Measurements from ENCODE around the gene TSPAN6. TPM values are rescaled to one million over a fixed set of nuclear protein-coding genes. Genes with fewer than 3 reads are reported as not detected.

Gene TSPAN6
- total RNA-seq, 2 donors from 2014 or later: 57.6 to 106 TPM

GRCh38 chrX:100654261-100654660, 17.7 kb upstream of the TSPAN6 start:
- Histone ChIP-seq H3K9ac (ENCODE audit: low read depth in 2 of 2, low read length in 2 of 2) (no peak overlapping the region), H3K4me3 (no peak overlapping the region), H3K9me3 (no peaks in the 10 kb centered on the region), H3K36me3 (no peaks in the 10 kb centered on the region), H3K4me1 (peaks cover 12% of the 10 kb centered on the region), H3K27ac (no peak overlapping the region), H3K27me3 (no peaks in the 10 kb centered on the region)
- TF ChIP-seq, protein P1, sequence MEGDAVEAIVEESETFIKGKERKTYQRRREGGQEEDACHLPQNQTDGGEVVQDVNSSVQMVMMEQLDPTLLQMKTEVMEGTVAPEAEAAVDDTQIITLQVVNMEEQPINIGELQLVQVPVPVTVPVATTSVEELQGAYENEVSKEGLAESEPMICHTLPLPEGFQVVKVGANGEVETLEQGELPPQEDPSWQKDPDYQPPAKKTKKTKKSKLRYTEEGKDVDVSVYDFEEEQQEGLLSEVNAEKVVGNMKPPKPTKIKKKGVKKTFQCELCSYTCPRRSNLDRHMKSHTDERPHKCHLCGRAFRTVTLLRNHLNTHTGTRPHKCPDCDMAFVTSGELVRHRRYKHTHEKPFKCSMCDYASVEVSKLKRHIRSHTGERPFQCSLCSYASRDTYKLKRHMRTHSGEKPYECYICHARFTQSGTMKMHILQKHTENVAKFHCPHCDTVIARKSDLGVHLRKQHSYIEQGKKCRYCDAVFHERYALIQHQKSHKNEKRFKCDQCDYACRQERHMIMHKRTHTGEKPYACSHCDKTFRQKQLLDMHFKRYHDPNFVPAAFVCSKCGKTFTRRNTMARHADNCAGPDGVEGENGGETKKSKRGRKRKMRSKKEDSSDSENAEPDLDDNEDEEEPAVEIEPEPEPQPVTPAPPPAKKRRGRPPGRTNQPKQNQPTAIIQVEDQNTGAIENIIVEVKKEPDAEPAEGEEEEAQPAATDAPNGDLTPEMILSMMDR (IDR thresholded peaks at IDR 0.05): no peak
- DNase-seq: peak; percentile 50
- intact Hi-C loops (cut with DNase I): no loop called here

DNA sequence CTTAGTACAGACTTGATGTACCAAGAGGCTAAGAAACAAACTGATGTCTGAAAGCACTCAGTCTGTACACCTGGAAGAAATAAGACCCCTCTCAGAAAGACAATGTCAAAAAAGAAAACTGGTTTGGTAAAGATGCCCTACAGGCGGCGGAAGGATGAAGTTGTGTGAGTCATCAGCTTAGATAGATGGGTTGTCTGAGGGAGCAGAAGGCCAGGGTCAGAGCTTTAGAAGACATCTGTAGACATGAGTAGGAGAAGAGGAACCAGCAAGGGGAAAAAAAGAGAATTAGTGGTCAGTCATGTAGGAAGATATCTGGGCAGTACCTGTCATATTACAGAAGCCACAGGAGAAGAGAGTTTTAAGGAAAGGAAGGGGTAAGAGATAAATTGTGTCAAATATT, 15.7 kb upstream of the TSPAN6 start:
- no peak for DNase-seq
- H3K9ac ChIP-seq (ENCODE audit: low read depth in 2 of 2, low read length in 2 of 2): no peak overlapping the region
- intact Hi-C loops (cut with DNase I): no loop called here
- H3K9me3 ChIP-seq: no peaks in the 10 kb centered on the region
- TF ChIP-seq, protein P1 (IDR thresholded peaks at IDR 0.05): no peak
- H3K4me1 ChIP-seq: peaks cover 8% of the 10 kb centered on the region
- no peak overlapping the region for H3K27ac ChIP-seq
- no peak overlapping the region for H3K4me3 ChIP-seq
- H3K27me3 ChIP-seq: no peaks in the 10 kb centered on the region
- H3K36me3 ChIP-seq: no peaks in the 10 kb centered on the region

GRCh38 chrX:100650841-100651240, 14.2 kb upstream of the TSPAN6 start:
- Histone ChIP-seq H3K36me3 (no peaks in the 10 kb centered on the region), H3K9me3 (no peaks in the 10 kb centered on the region), H3K4me1 (peaks cover 8% of the 10 kb centered on the region), H3K27ac (peak overlapping the region; percentile 90), H3K27me3 (no peaks in the 10 kb centered on the region), H3K4me3 (no peak overlapping the region), H3K9ac (ENCODE audit: low read depth in 2 of 2, low read length in 2 of 2) (no peak overlapping the region)
- intact Hi-C loops (cut with DNase I): no loop called here
- TF ChIP-seq, protein P1 (IDR thresholded peaks at IDR 0.05): no peak
- no peak for DNase-seq

DNA sequence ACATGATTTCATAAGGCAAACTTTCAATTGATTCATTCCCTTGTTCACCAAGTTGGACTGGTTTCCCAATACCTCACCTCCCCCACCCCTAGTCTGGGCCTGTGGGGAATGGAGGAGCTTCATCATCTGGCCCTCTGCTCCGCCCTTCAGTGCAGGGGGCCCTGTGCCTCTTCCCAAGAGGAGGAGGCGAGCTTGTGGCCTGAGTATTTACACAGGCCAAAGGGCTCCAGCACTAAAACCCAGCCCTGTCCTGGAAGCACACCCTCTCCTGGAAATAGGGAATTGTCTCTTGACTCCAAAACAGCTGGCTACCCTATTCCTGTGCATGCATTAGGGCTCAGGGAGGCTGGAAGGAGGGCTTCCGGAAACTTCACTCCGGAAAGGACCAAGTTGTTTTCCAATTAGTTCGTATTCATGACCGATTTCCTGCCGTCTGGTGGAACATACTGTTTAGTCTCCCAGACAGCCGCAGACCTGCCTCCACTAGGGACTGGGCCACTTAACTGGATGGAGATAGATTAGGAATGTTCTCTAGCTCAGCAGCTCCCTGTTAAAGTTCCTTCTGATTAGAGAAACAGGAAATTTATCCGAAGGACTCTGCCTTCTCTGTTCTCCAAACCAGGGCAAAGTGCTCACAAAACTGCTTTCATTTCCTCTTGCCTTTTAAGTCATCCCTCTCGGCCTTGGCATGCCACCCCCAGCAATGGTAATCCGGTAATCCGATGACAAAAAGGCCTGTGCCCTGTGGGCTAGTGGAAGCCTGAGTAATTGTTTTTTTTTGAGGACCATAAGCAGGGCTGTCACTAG, 13.1 kb upstream of the TSPAN6 start:
- peak; percentile 78 for DNase-seq
- H3K4me3 ChIP-seq: no peak overlapping the region
- H3K27me3 ChIP-seq: no peaks in the 10 kb centered on the region
- no peaks in the 10 kb centered on the region for H3K9me3 ChIP-seq
- H3K36me3 ChIP-seq: no peaks in the 10 kb centered on the region
- H3K27ac ChIP-seq: peak overlapping the region; percentile 90
- H3K4me1 ChIP-seq: peaks cover 8% of the 10 kb centered on the region
- TF ChIP-seq, protein P1 (IDR thresholded peaks at IDR 0.05): no peak
- intact Hi-C loops (cut with DNase I): no loop called here
- peak overlapping the region in 1 of 2 donors; percentile 30 for H3K9ac ChIP-seq (ENCODE audit: low read depth in 2 of 2, low read length in 2 of 2)

DNA sequence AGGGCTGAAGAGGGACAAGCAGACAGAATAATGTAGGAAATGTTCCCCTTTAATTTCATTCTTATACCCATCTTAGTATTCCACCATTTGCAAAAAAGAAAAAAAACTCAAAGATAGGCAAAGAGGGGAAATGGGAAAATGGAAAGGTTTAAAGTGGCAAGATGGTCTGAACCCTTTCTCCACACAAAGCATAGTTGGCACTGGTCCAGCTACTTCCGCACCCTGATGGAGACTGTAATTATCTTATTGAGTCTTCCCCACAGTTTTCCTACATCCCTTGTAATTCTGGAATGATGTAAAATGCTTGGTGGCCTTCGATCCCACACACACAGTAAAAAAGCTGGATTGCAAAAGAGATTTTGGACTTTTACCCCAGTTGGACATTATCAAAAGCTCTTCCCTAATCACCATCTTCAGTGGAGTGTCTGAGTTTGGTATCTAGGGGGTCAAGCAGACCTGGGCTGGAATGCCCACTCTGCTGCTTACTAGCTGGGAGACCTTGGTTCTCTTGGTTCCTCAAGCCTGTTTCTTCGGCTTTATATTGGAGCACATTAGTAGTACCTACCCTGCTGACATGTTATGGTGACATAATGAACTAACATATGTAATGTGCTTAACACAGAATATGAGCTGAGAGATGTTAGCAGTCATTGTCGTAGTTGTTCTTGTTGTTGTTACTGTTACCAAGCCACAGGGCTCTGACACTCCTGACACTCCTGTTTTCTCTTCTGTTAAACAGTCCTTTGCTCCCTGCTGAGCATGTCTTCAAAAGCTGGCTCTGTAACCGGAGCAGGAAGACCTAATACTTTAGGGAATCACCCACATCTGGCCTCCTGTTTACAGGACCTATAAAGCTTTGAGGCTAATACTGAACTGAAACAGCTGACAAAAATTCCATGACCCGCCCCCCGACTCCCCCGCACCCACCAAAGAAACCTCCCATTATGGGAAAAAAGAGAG, 12.1 kb upstream of the TSPAN6 start:
- Histone ChIP-seq H3K4me1 (peaks cover 8% of the 10 kb centered on the region), H3K9me3 (no peaks in the 10 kb centered on the region), H3K27me3 (no peaks in the 10 kb centered on the region), H3K36me3 (no peaks in the 10 kb centered on the region), H3K27ac (peak overlapping the region; percentile 90), H3K4me3 (no peak overlapping the region), H3K9ac (ENCODE audit: low read depth in 2 of 2, low read length in 2 of 2) (peak overlapping the region in 1 of 2 donors; percentile 30)
- peak; percentile 35 for DNase-seq
- TF ChIP-seq, protein P1 (IDR thresholded peaks at IDR 0.05): no peak
- intact Hi-C loops (cut with DNase I): no loop called here

All from colonic mucosa (tissue), 4 donors.